GM21619 (cell line): ENCODE data around the gene RAP1GAP.

Source experiments
- ATAC-seq: cut with Tn5 transposase; IDR thresholded peaks from one replicate; pipeline ENCODE4 v1.9.1; 2021; ENCODE audit not compliant: unreplicated experiment

Gene RAP1GAP

GRCh38 chr1:21596174-21596573 is 73.0 kb downstream of the RAP1GAP start:
- ATAC-seq: no peak

GRCh38 chr1:21594935-21595897 is 73.9 kb downstream of the RAP1GAP start:
- ATAC-seq: no peak

GRCh38 chr1:21594501-21594900 is 74.7 kb downstream of the RAP1GAP start:
- ATAC-seq: no peak

DNA sequence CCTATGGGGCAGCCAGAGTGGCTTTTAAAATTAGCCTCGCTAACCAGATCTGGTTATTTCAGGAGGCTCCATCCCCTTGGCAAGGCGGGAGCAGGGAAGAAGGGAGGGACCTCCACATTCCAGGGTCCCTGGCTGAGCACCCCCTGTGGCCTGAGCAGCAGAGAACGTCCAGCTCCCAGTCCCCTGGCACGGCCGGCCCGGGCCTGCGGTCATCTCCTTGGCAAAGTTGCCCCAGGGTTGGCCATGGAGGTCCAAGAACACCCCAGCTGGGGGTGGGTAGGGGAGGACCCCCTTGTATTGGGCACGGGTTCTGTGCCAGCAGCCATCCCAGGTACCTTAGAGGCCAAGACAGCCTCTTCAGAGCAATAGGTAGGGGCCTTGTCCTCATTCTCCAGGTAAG is 75.9 kb downstream of the RAP1GAP start:
- no peak for ATAC-seq

GRCh38 chr1:21592086-21592865 is 76.9 kb downstream of the RAP1GAP start:
- ATAC-seq: no peak

DNA sequence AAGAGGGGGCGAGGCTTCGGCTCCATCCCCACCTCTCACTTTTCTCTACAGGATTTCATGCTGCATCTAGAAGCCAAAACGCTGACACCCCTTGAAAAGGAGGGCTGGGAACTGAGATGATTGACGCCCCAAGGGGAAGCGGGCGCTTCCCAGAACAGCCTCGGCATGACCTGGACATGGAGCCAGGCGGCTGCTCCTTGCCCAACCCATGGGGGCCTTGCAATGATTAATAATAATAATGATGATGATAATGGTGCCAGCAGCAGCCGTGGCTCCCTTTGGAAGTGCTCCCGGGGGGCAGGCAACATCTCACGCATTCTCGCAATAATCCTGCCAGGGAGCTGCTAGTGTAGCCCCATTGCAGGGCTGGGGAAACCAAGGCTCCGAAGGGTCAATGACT is 78.2 kb downstream of the RAP1GAP start:
- ATAC-seq: no peak

DNA sequence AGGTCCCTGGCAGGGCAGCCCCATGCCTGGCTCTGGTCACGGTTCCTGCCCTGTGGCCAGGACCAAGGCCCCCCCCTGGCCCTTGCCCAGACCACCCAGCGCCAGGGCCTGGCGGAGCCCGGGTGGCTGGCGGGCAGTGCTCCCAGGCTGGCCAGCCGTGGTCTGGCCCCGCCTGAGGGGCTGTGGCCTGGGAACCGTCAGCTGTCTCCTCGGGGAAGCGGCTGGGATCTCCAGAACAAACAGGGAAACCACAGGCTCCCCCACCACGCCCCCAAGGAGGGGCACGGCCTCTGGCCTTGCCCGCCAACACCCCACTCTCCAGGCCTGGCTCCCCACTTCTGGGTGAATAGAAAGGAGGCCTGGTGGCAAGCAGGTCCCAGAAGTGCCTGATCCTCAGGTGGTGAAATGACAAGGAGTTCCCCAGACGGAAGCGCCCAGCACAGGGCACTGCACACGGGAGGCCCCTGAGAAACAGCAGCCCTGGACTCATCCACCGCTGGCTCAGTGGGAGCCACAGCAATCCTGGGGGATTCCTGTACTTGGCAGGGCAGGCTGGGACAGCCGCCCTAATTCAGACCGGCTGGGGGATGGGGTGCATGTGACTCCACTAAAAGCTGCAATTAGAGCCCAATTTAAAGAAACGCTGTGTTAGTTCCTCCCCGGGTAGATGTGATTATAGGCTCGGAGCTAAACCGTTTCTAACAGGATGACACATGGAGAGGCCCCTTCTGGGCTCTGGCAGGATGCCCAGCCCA is 78.9 kb downstream of the RAP1GAP start:
- no peak for ATAC-seq

GRCh38 chr1:21589618-21590017 is 79.5 kb downstream of the RAP1GAP start:
- no peak for ATAC-seq

DNA sequence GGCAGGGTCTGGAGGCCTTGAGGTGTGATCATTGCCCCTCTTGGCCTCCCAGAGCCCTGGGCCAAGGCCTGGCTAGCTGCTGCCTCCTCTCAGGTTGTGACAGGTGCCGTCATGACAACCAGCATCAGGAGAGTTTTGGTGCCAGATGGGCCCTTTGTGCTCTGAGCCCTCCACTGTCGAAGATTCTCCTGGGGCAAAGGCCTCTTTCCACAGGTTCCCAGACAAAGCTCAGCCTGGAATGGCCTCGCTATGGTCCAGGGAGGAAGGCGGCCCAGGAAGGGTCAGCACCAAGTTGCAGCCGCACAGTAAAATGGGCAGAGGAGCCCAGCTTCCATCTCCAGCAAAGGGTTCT is 81.6 kb downstream of the RAP1GAP start:
- ATAC-seq: no peak

DNA sequence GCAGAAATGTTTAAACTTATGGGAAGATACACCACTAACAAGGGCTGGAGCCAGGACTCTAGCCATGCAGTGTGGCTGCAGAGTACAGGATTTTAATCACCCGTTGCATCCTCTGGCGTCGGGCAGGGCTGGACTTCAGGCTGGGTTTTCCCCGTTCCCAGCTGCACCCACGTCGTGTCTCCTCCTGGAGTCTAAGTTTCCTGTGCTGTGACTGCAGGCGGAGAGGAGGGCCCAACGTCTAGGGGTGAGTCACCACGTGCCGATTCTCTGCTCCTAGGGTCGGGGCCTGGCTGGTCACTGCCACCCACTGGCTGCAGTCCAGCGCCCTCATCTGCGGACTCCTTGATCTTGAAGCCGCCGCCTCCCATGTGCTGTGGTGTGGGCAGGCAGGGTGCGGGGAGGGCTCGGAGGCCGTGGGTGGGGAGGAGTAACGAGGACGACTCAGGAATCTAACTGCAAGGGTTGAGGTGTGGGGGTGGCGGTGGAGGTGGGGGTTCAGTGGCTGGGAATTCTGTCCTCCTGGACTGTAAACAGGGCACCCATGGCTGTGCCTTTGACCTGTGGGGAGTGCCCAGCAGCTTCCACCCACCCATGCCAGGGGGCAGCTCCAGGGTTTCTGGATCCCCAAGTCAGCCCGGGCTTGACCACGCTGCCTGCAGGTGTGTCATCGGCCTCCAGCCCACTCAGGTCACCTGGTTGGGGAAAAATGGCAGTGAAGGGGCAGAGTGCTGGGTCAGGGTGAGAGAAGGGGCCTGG is 82.1 kb downstream of the RAP1GAP start:
- ATAC-seq: no peak

DNA sequence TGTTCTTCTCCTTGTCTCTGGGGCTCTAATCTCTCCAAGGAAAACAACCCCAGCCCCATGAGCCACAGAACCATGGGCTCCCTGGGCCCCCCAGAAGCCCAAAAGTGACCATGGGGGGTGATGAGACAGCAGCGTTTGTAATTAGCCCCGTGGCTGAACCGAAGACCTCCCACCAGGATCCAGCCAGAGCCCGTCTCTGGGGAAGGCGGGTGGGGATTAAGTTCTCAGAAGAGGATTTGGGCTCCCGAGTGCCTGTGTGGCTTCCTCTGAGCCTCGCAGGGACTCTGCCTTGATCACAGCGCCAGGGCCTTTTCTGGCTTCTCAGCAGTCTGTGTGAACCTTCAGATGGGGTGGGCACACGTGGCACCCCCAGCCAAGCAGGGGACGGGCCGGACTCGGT is 82.9 kb downstream of the RAP1GAP start:
- ATAC-seq: no peak

DNA sequence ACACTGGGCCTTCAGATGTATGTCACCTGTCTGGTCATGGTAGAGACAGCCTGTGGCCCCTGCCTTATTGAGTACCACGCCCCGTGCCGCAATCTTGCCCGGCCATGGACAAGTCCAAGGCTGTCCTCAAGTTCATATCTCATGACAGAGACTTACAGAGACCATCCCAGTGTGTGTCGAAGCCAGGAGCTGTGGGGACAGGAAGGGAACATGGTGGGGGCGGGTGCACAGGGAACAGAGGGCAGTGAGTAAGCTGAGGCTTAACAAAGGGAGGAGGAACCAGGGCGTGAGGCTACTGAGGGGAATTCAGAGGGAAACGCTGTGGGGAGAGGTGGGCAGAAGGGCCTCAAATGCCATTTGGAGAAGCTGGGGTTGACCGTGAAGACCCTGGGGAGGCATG is 84.1 kb downstream of the RAP1GAP start:
- no peak for ATAC-seq

DNA sequence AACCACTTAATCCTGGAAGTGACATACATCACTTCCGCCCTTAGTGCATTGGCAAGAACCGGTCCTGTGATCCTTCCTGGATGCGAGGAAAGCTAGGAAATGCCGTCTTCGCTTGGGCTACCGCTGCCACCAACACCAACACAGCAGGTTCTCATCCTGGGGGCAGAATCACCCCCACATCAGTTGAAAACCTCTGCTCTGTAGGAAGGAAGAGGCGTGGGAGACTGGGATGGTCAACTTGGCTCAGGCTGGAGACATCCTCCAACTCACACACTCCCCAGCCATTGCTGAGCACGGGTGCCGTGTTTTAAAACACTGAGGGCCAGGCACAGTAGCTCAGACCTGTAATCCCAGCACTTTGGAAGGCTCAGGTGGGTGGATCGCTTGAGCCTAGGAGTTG is 85.1 kb downstream of the RAP1GAP start:
- ATAC-seq: no peak

DNA sequence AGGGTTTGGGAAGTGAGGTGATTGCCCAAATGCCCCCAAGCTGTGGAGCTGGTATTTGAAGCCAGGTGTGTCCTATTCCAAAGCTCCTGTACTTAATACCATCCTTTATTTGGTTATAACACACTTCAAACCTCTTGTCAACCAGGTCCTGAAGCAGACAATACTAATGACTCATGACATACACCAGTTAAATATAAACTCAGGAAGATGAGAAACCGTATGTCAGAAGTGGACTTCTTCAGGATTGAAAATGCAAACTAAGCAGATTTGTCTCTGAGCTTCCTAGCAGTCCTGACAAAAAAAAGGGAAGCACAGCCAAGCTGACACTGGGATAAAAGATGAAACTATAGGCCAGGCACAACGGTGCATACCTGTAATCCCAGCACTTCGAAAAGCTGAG is 89.4 kb downstream of the RAP1GAP start:
- ATAC-seq: no peak

- ATAC-seq: no peak
These were observed 91.2 kb downstream of the RAP1GAP start for GRCh38 chr1:21577933-21578332.

GRCh38 chr1:21577324-21577723 is 91.8 kb downstream of the RAP1GAP start:
- no peak for ATAC-seq

GRCh38 chr1:21576798-21577187 is 92.4 kb downstream of the RAP1GAP start:
- ATAC-seq: no peak

DNA sequence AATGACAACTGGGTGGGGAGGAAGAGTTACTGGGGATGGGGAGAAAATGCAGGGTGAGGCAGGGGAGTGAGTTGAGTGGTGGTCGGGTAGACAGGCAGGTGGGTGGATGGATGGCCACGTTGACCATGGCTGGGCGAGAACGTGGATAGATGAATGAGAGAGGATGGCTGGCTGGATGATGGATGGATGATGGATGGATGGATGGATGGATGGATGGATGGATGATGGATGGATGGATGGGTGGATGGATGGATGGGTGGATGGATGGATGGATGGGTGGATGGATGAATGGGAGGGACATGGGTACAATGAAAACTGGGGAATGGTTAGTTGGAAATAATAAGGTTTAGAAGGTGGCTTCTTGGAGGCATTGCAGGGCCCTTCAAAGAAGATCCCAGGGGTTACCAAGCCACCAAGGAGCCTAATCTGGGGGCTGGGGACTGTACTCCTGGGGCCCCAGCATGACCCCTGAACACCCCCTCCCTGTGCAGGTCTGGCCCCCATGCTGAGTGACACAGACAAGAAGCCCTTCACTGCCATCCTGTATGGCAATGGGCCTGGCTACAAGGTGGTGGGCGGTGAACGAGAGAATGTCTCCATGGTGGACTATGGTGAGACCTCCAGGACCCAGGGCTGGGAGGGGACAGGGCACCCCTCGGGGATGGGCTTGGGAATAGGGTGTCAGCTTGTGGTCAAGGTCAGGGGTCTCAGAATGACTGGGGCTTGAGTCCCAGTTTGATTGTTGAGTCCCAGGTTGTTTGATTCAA is 92.9 kb downstream of the RAP1GAP start:
- ATAC-seq: no peak

- no peak for ATAC-seq
These were observed 93.7 kb downstream of the RAP1GAP start for GRCh38 chr1:21575351-21575942.
